Kidney epithelial cell (primary cell): ENCODE results near the gene NUDC. TPM values are rescaled to one million over a fixed set of nuclear protein-coding genes. Genes with fewer than 3 reads are reported as not detected.
"Not testable (repeated sequence)": the region's sequence is repeated elsewhere in the genome, so short reads cannot be mapped to it uniquely, and the experiment has no call there.

Experiments
- DNase-seq: peaks from one replicate; pipeline ENCODE4 v3.0.0-alpha.2; 2010; ENCODE audit warnings: low read depth
- H3K27me3 ChIP-seq: 2 replicates; pipeline ENCODE4 v1.6.0; 2011; ENCODE audit warnings: low read length; ENCODE audit not compliant: control insufficient read depth, insufficient read depth
- H3K36me3 ChIP-seq: 2 replicates; pipeline ENCODE4 v1.5.1; 2011; ENCODE audit warnings: low read length; ENCODE audit not compliant: control insufficient read depth, insufficient read depth
- H3K4me3 ChIP-seq: 2 replicates; pipeline ENCODE4 v1.5.1; 2011; ENCODE audit warnings: low read depth, mild to moderate bottlenecking, control low read depth, low read length
- total RNA-seq: library from RNA; depleted of rRNA; stranded (reverse); fragments of >200 nt; gene quantifications from 2 replicates; pipeline ENCODE4 v1.2.3, GENCODE V29; 2015
- TF ChIP-seq, protein P1 (sequence below): IDR thresholded peaks from 2 replicates; pipeline ENCODE4 v1.5.1; 2011; ENCODE audit warnings: mild to moderate bottlenecking, moderate library complexity, low read length, control low read depth, inconsistent platforms; ENCODE audit not compliant: insufficient read depth, poor library complexity, severe bottlenecking

NUDC gene
- total RNA-seq, 1 donor from 2014 or later = 123 TPM

GRCh38 chr1:26986658-26987057 is 65.1 kb downstream of the NUDC start:
- Histone ChIP-seq H3K4me3 (no peak overlapping the region), H3K36me3 (no peaks in the 10 kb centered on the region), H3K27me3 (no peaks in the 10 kb centered on the region)
- TF ChIP-seq, protein P1, sequence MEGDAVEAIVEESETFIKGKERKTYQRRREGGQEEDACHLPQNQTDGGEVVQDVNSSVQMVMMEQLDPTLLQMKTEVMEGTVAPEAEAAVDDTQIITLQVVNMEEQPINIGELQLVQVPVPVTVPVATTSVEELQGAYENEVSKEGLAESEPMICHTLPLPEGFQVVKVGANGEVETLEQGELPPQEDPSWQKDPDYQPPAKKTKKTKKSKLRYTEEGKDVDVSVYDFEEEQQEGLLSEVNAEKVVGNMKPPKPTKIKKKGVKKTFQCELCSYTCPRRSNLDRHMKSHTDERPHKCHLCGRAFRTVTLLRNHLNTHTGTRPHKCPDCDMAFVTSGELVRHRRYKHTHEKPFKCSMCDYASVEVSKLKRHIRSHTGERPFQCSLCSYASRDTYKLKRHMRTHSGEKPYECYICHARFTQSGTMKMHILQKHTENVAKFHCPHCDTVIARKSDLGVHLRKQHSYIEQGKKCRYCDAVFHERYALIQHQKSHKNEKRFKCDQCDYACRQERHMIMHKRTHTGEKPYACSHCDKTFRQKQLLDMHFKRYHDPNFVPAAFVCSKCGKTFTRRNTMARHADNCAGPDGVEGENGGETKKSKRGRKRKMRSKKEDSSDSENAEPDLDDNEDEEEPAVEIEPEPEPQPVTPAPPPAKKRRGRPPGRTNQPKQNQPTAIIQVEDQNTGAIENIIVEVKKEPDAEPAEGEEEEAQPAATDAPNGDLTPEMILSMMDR = no peak
- DNase-seq = no peak

DNA sequence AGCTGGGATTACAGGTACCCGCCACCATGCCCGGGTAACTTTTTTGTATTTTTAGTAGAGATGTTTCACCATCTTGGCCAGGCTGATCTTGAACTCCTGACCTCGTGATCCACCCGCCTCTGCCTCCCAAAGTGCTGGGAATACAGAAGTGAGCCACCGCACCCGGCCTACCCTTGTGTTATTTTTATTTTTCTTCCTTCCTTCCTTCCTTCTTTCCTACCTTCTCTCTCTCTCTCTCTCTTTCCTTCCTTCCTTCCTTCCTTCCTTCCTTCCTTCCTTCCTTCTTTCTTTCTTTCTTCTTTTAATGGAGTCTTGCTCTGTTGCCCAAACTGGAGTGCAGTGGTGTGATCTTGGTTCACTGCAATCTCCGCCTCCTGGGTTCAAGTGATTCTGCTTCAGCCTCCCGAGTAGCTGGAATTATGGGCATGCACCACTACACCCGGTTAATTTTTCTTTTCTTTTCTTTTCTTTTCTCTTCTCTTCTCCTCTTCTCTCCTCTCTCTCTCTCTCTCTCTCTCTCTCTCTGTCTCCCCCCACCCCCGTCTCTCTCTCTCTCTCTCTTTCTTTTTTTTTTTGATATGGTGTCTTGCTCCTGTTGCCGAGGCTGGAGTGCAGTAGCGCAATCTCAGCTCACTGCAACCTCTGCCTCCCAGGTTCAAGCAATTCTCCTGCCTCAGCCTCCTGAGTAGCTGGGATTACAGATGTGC is 68.0 kb downstream of the NUDC start:
- not testable (repeated sequence) for H3K4me3 ChIP-seq, DNase-seq, H3K36me3 ChIP-seq, H3K27me3 ChIP-seq

DNA sequence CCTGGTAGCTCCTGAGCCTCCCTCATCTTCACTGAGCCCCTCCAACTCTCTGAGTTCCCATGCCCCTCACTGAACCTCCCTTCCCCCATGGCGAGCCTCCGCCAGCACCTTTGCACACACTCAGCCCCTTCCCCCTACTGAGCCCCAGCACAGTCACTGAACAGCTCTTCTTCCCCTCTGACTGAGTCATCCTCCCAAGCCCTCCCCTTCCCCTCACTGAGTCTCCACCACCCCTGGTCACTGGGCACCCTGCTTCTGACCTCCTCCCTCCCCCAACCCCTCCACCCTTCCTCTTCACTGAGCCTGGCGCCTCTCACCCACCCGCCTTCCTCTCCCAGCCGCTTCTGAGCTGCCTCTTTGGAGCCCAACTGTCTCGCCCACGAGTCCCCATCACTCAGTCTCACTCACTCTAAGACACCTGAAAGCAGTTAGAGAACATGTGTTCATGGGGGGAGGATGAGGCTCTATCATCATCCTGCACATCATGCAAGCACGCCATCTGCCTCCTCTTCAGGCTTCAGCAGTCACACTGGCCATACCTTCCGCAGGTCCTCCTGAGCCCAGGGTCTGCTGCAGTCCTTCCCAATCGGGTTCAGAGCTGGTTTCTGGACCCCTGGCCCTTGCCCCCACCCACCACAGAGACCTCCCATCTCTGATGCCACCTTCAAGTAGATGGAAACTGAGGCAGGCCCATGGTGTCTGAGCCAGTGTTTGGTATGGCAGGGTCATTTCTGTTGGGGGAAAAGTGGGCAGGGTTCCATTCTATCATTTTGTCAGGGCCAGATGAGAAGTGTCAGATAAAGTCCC is 70.0 kb downstream of the NUDC start:
- no peak for DNase-seq
- Histone ChIP-seq H3K4me3 (no peak overlapping the region), H3K36me3 (no peaks in the 10 kb centered on the region), H3K27me3 (no peaks in the 10 kb centered on the region)
- TF ChIP-seq, protein P1 = no peak

DNA sequence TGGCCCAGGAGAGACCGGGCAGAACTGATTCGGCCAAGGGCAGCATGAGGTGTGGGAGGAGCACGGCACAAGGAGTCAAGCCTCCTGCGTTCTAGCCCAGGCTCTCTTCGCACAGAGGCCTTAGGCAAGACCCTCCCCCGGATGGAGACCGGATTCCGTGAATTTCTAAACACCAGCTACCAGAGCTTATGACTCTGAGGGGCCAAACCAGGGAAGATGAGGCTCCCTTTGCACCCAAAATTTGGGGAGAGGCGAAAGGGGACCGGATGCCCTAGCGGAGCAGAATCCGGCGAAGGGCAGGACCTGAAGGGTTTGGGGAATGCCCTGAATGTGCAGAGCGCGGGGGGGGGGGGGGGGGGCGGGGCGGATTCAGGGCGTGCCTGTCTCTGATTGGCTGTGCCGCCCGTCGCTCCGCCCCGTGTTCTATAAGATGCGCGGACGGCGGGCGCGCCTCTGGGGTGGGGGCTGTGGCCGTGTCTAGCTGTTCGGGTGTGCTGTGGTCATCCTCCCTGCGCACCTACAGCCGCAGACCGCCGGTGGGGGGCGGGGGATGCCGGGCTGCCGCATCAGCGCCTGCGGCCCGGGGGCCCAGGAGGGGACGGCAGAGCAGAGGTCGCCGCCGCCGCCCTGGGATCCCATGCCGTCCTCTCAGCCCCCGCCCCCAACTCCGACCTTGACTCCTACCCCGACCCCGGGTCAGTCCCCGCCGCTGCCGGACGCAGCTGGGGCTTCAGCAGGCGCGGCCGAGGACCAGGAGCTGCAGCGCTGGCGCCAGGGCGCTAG is 71.9 kb downstream of the NUDC start, which contains the start of gene TRNP1:
TSS of gene TRNP1 (plus strand) at position 456 of the 783 bp plus-strand sequence. CDS start at position 551, 95 bp downstream.
- H3K4me3 ChIP-seq = peak within 1 kb of the TSS; percentile 82
- no peak for DNase-seq
- H3K27me3 ChIP-seq = no peaks in the 10 kb centered on the region
- no peaks in the 10 kb centered on the region for H3K36me3 ChIP-seq
- TF ChIP-seq, protein P1 = no peak

- DNase-seq = no peak
- TF ChIP-seq, protein P1 = no peak
- H3K27me3 ChIP-seq = no peaks in the 10 kb centered on the region
- H3K36me3 ChIP-seq = no peaks in the 10 kb centered on the region
- peak overlapping the region; percentile 82 for H3K4me3 ChIP-seq
Observed at GRCh38 chr1:26994020-26994786, 72.7 kb downstream of the NUDC start.
